Peyer's patch (tissue), 4 donors: ENCODE measurements around the gene ACO2. TPM values are rescaled to one million over a fixed set of nuclear protein-coding genes. Genes with fewer than 3 reads are reported as not detected.

Experiments
- DNase-seq, 3 donors: peaks; one replicate each; pipeline ENCODE4 v3.0.0-alpha.2; 2017 to 2019
- H3K27ac ChIP-seq, 4 donors: fragments of 200-600 bp; sonication (generic); one replicate each; pipeline ENCODE4 v1.5.1; 2016 to 2019
- H3K27me3 ChIP-seq, 2 donors: fragments of 200-600 bp; sonication (generic); one replicate each; pipeline ENCODE4 v1.5.1; 2019
- H3K36me3 ChIP-seq, 3 donors: fragments of 200-600 bp; sonication (generic); one replicate each; pipeline ENCODE4 v1.5.1; 2016 to 2019
- H3K4me1 ChIP-seq, 4 donors: fragments of 200-600 bp; sonication (generic); one replicate each; pipeline ENCODE4 v1.5.1; 2016 to 2019
- H3K4me3 ChIP-seq, 4 donors: fragments of 200-600 bp; sonication (generic); 1 replicate in 3 of 4; 2 replicates in 1 of 4; pipeline ENCODE4 v1.5.1; 2016 to 2019; ENCODE audit warnings: mild to moderate bottlenecking in 1 of 4
- H3K9me3 ChIP-seq, 4 donors: fragments of 200-600 bp; sonication (generic); one replicate each; pipeline ENCODE4 v1.5.1; 2016 to 2019; ENCODE audit warnings: mild to moderate bottlenecking in 1 of 4
- POLR2A ChIP-seq, 2 donors: fragments of 450-650 bp; IDR thresholded peaks; one replicate each; pipeline ENCODE4 v1.5.1; 2017; ENCODE audit warnings: antibody characterized with exemption in 2 of 2, mild to moderate bottlenecking in 2 of 2, moderate library complexity in 2 of 2
- total RNA-seq, 4 donors: library from RNA; depleted of rRNA; stranded (reverse); fragments of >200 nt; gene quantifications; one replicate each; pipeline ENCODE4 v1.1.0, GENCODE V29; 2016
- TF ChIP-seq, protein P1 (sequence below), 6 experiments: fragments of 450-650 bp in 4 of 6; fragments of 200-600 bp in 2 of 6; sonication (generic) in 1 of 6; IDR thresholded peaks; one replicate each; pipeline ENCODE4 v1.5.1; 2017 to 2019; ENCODE audit warnings: antibody characterized with exemption in 6 of 6, mild to moderate bottlenecking in 3 of 6, moderate library complexity in 1 of 6

Gene ACO2
- total RNA-seq, 4 donors from 2014 or later, result 115 to 394 (median 356) TPM

DNA sequence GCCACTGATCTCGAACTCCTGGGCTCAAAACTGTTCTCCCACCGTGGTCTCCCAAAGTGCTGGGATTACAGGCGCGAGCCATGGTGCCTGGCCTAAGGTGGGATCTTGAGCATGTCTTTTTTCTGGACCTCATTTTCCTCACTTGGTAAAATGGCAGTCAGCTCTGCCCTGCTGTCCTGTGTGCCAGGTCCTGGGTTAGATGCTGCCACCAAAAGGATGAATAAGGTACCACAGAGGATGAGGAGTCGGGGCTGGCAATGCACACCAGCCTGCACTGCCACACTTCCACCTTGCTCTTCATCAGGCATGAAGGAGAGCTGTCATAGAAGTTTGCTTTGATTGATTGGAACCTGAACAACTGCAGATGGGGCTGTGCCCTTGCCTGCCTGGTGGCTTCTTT lies 32.3 kb downstream of the ACO2 start:
- H3K4me3 ChIP-seq, result no peak overlapping the region
- H3K4me1 ChIP-seq, result peaks cover 0 to 23% (median 0%) of the 10 kb centered on the region in 4 donors
- no peak for DNase-seq
- H3K9me3 ChIP-seq, result no peaks in the 10 kb centered on the region
- H3K27ac ChIP-seq, result peak overlapping the region in 1 of 4 donors; percentile 65
- H3K27me3 ChIP-seq, result no peaks in the 10 kb centered on the region
- TF ChIP-seq, protein P1, sequence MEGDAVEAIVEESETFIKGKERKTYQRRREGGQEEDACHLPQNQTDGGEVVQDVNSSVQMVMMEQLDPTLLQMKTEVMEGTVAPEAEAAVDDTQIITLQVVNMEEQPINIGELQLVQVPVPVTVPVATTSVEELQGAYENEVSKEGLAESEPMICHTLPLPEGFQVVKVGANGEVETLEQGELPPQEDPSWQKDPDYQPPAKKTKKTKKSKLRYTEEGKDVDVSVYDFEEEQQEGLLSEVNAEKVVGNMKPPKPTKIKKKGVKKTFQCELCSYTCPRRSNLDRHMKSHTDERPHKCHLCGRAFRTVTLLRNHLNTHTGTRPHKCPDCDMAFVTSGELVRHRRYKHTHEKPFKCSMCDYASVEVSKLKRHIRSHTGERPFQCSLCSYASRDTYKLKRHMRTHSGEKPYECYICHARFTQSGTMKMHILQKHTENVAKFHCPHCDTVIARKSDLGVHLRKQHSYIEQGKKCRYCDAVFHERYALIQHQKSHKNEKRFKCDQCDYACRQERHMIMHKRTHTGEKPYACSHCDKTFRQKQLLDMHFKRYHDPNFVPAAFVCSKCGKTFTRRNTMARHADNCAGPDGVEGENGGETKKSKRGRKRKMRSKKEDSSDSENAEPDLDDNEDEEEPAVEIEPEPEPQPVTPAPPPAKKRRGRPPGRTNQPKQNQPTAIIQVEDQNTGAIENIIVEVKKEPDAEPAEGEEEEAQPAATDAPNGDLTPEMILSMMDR (IDR thresholded peaks at IDR 0.05), result peak in 4 of 6 experiments; percentile 21 to 54 (median 44)
- TF ChIP-seq POLR2A (IDR thresholded peaks at IDR 0.05), result no peak
- H3K36me3 ChIP-seq, result peaks cover 0 to 57% (median 0%) of the 10 kb centered on the region in 3 donors

DNA sequence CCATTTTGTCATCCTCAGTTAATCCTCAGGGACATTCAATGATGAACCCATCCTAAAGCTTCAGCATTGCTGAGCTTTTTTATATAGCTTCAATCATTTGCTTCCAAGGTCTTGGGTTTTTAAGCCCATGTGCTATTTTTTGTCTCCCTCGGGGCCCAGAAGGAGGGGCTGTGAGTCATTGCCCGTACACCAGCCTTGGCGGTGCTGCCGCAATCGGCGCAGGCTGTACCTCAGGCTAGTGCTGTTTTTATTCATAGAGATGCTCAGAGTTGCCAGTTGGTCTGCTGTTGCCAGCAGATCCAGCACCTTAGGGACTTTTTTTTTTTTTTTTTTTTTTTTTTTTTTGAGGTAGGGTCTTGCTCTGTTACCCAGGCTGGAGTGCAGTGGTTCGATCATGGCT lies 35.5 kb downstream of the ACO2 start:
- TF ChIP-seq POLR2A (IDR thresholded peaks at IDR 0.05), result no peak
- TF ChIP-seq, protein P1 (IDR thresholded peaks at IDR 0.05), result no peak
- Histone ChIP-seq H3K4me3 (no peak overlapping the region), H3K9me3 (no peaks in the 10 kb centered on the region), H3K36me3 (peaks cover 0 to 83% (median 0%) of the 10 kb centered on the region in 3 donors), H3K27ac (no peak overlapping the region), H3K4me1 (no peaks in the 10 kb centered on the region), H3K27me3 (no peaks in the 10 kb centered on the region)
- DNase-seq, result no peak

DNA sequence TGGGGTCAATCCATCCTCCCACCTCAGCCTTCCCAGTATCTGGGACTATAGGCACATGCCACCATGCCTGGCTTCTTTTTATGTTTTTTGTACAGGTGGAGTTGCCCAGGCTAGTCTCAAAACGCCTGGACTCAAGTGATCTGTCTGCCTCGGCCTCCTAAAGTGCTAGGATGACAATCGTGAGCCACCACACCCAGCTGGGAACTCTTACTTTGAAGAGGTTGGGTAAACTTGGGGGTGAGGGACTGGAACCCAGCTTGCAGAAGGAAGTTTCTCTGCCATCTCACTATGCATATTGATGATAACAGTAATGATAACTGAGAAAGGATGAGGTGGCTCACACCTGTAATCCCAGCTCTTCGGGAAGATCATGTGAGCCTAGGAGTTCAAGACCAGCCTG lies 35.9 kb downstream of the ACO2 start:
- peaks cover 0 to 87% (median 0%) of the 10 kb centered on the region in 3 donors for H3K36me3 ChIP-seq

DNA sequence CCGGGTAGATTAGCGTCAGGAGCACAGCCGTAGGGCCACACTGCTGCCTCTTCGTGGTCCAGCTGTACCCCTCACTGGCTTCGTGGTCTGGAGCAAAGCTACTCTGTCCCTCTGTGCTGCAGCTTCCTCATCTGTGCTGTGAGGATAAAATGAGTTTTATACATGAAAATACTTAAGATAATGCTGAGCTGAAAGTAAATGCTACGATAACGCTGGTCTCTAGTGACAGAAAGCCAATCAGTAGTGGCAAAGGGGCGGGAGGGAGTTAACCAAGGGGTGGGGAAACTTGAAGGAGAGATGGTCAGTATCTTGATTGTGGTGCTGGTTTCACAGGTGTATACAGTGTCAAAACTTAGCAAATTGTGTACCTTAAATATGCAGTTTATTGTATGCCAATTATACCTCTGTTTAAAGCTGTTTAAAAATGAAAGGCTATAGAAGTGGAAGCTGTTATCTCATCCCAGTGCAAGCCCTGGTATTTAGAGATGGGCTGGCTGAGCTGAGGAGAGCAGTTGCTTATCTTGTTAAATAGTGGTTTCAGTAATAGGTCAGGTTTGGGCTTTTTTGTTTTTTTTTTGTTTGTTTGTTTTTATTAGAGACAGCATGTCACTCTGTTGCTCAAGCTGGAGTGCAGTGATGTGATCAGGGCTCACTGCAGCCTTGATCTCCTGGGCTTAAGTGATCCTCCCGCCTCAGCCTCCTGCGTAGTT lies 36.7 kb downstream of the ACO2 start:
- no peak overlapping the region for H3K4me3 ChIP-seq
- H3K27ac ChIP-seq, result no peak overlapping the region
- no peaks in the 10 kb centered on the region for H3K9me3 ChIP-seq
- TF ChIP-seq, protein P1 (IDR thresholded peaks at IDR 0.05), result no peak
- no peak for TF ChIP-seq POLR2A (IDR thresholded peaks at IDR 0.05)
- DNase-seq, result no peak
- H3K36me3 ChIP-seq, result peaks cover 0 to 91% (median 0%) of the 10 kb centered on the region in 3 donors
- no peaks in the 10 kb centered on the region for H3K4me1 ChIP-seq
- no peaks in the 10 kb centered on the region for H3K27me3 ChIP-seq

More for the DNA sequence above, 35.9 kb downstream of the ACO2 start:
- no peaks in the 10 kb centered on the region for H3K27me3 ChIP-seq
- no peak for DNase-seq
- H3K27ac ChIP-seq, result no peak overlapping the region
- H3K9me3 ChIP-seq, result no peaks in the 10 kb centered on the region
- TF ChIP-seq, protein P1 (IDR thresholded peaks at IDR 0.05), result no peak
- no peak for TF ChIP-seq POLR2A (IDR thresholded peaks at IDR 0.05)
- H3K4me3 ChIP-seq, result no peak overlapping the region
- H3K4me1 ChIP-seq, result no peaks in the 10 kb centered on the region

DNA sequence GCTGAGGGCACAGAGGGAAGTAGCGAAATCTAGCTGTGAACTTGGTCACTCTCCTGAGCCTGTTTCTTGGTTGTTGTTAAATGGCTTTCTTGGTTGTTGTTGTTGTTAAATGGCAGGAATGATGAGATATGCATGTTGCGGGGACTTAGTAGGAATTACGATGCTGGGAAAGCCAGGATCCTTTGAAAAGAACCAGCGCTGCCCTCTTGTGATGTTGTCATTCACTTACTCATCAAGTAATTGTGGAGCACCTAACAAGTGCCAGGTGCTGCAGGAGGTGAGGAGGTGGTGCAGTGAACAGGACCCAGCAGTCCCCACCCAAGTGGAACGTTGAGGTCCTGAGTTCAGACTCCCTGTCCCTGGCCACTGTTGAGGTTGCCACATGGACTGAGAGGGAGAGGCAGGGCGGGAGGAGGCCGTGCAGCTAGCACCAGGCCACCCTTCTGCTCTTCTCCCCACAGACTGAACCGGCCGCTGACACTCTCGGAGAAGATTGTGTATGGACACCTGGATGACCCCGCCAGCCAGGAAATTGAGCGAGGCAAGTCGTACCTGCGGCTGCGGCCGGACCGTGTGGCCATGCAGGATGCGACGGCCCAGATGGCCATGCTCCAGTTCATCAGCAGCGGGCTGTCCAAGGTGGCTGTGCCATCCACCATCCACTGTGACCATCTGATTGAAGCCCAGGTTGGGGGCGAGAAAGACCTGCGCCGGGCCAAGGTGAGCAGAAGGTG lies 38.6 kb downstream of the ACO2 start:
- Histone ChIP-seq H3K27ac (no peak overlapping the region), H3K27me3 (no peaks in the 10 kb centered on the region), H3K9me3 (no peaks in the 10 kb centered on the region), H3K36me3 (peaks cover 0 to 91% (median 0%) of the 10 kb centered on the region in 3 donors), H3K4me3 (no peak overlapping the region), H3K4me1 (no peaks in the 10 kb centered on the region)
- no peak for DNase-seq
- TF ChIP-seq, protein P1 (IDR thresholded peaks at IDR 0.05), result no peak
- TF ChIP-seq POLR2A (IDR thresholded peaks at IDR 0.05), result no peak
